CD4-positive, alpha-beta T cell (primary cell): ENCODE measurements around the gene FRMD8. TPM values are rescaled to one million over a fixed set of nuclear protein-coding genes. Genes with fewer than 3 reads are reported as not detected.

Experiments
- ATAC-seq: fragments of 200-7000 bp; cut with Tn5 transposase; one replicate; pipeline ENCODE4 v1.10.0; 2022; ENCODE audit warnings: mild to moderate bottlenecking; ENCODE audit not compliant: poor library complexity
- CTCF ChIA-PET: fragments of 350-600 bp; sonication (Branson Sonifier 250); formaldehyde crosslinking; loops from one replicate; lab custom pipeline; 2021; ENCODE audit warnings: antibody characterized with exemption, inconsistent platforms; lab: Charles Lee
- POLR2A ChIA-PET: fragments of 350-600 bp; sonication (Branson Sonifier 250); formaldehyde crosslinking; loops from one replicate; lab custom pipeline; 2021; ENCODE audit warnings: antibody characterized with exemption, inconsistent platforms; lab: Charles Lee
- DNase-seq, 14 experiments: peaks; one replicate each; pipeline ENCODE4 v3.0.0-alpha.2; 2013 to 2020; ENCODE audit warnings: mixed read lengths in 2 of 14
- H3K27ac ChIP-seq, 2 donors: one replicate each; pipeline versions ENCODE4 v1.5.1 to v1.7.0; 2013; ENCODE audit warnings: low read length in 2 of 2, low read depth in 1 of 2, mild to moderate bottlenecking in 1 of 2
- H3K27me3 ChIP-seq, 2 experiments: 1 replicate in 1 of 2; 2 replicates in 1 of 2; pipeline versions ENCODE4 v1.6.1 to v1.7.0; 2013; ENCODE audit warnings: low read length in 2 of 2, control low read depth in 1 of 2, mild to moderate bottlenecking in 1 of 2, moderate library complexity in 1 of 2; ENCODE audit not compliant: insufficient read depth in 2 of 2, control insufficient read depth in 1 of 2
- H3K36me3 ChIP-seq: one replicate; pipeline ENCODE4 v1.6.1; 2013; ENCODE audit warnings: low read length, control low read depth; ENCODE audit not compliant: insufficient read depth
- H3K4me1 ChIP-seq: one replicate; pipeline ENCODE4 v1.6.1; 2013; ENCODE audit warnings: low read length, control low read depth; ENCODE audit not compliant: insufficient read depth
- H3K4me3 ChIP-seq: one replicate; pipeline ENCODE4 v1.5.1; 2013; ENCODE audit warnings: mild to moderate bottlenecking, low read length, moderate library complexity
- H3K9me3 ChIP-seq, 2 experiments: 1 replicate in 1 of 2; 2 replicates in 1 of 2; pipeline versions ENCODE4 v1.6.1 to v1.7.0; 2013; ENCODE audit warnings: low read length in 2 of 2, mild to moderate bottlenecking in 2 of 2, control low read depth in 1 of 2, moderate library complexity in 1 of 2; ENCODE audit not compliant: control insufficient read depth in 1 of 2, insufficient read depth in 1 of 2
- H3K27ac Mint-ChIP-seq: one replicate; pipeline ENCODE4 v1.8.0; 2020; ENCODE audit warnings: mixed read lengths
- H3K27me3 Mint-ChIP-seq: one replicate; pipeline ENCODE4 v1.8.0; 2021; ENCODE audit warnings: mixed read lengths
- H3K36me3 Mint-ChIP-seq: one replicate; pipeline ENCODE4 v1.8.0; 2021; ENCODE audit warnings: low read depth, mixed read lengths
- H3K4me1 Mint-ChIP-seq: one replicate; pipeline ENCODE4 v1.8.0; 2021; ENCODE audit warnings: low read depth, mixed read lengths
- H3K4me3 Mint-ChIP-seq: one replicate; pipeline ENCODE4 v1.8.0; 2020; ENCODE audit warnings: mild to moderate bottlenecking, mixed read lengths
- H3K9me3 Mint-ChIP-seq: one replicate; pipeline ENCODE4 v1.8.0; 2020; ENCODE audit warnings: mixed read lengths
- CTCF ChIP-seq: fragments of 200-600 bp; IDR thresholded peaks from one replicate; pipeline ENCODE4 v1.8.0; 2022; ENCODE audit warnings: antibody characterized with exemption, mild to moderate bottlenecking
- intact Hi-C, 2 experiments: fragments of 100-400 bp; cut with DNase I in 1 of 2; cut with micrococcal nuclease in 1 of 2; formaldehyde crosslinking; loops; one replicate each; pipeline versions ENCODE4 v1.15.1 to v1.9.0; 2023 to 2025; cut with DNase I, micrococcal nuclease
- total RNA-seq, 174 experiments: library from RNA in 2 of 174; stranded (reverse) in 2 of 174; gene quantifications; one replicate each; pipeline ENCODE4 v1.2.3 and lab custom pipeline; 2021 to 2026

The FRMD8 gene
- total RNA-seq, 2 experiments from 2014 or later = 19.4 to 25.3 TPM

- H3K36me3 Mint-ChIP-seq = peaks cover 22% of the 10 kb centered on the region
- no peaks in the 10 kb centered on the region for H3K27me3 Mint-ChIP-seq
- Histone ChIP-seq H3K27me3 (no peaks in the 10 kb centered on the region), H3K36me3 (peaks cover 19% of the 10 kb centered on the region), H3K9me3 (no peaks in the 10 kb centered on the region), H3K4me3 (no peak overlapping the region), H3K27ac (no peak overlapping the region), H3K4me1 (peaks cover 45% of the 10 kb centered on the region)
- peaks cover 30% of the 10 kb centered on the region for H3K4me1 Mint-ChIP-seq
- POLR2A ChIA-PET = interaction anchor here (13.2 to 14.4 kb wide), 2 partner anchors 41 to 124 kb away, joined by 225 to 350 read pairs; partner anchors contain the start of genes MALAT1 and NEAT1
- intact Hi-C loops = no loop called here
- H3K4me3 Mint-ChIP-seq = no peak overlapping the region
- DNase-seq (no peak), ATAC-seq (no peak)
- H3K27ac Mint-ChIP-seq = peak overlapping the region; percentile 44
- CTCF ChIA-PET = interaction anchor here (0.6 kb wide), 1 partner anchor 278 kb away, joined by 4 read pairs; no protein-coding TSS in a partner anchor
- TF ChIP-seq CTCF = no peak
- no peaks in the 10 kb centered on the region for H3K9me3 Mint-ChIP-seq
These were observed 7.4 kb upstream of the FRMD8 start for GRCh38 chr11:65378928-65379638.

GRCh38 chr11:65379698-65380459, 6.6 kb upstream of the FRMD8 start:
- CTCF ChIA-PET = interaction anchor here (0.6 kb wide), 1 partner anchor 279 kb away, joined by 4 read pairs; no protein-coding TSS in a partner anchor
- peaks cover 38% of the 10 kb centered on the region for H3K4me1 Mint-ChIP-seq
- peaks cover 22% of the 10 kb centered on the region for H3K36me3 Mint-ChIP-seq
- Histone ChIP-seq H3K4me3 (no peak overlapping the region), H3K9me3 (no peaks in the 10 kb centered on the region), H3K27me3 (no peaks in the 10 kb centered on the region), H3K36me3 (peaks cover 19% of the 10 kb centered on the region), H3K27ac (no peak overlapping the region), H3K4me1 (peaks cover 53% of the 10 kb centered on the region)
- POLR2A ChIA-PET = interaction anchor here (2.0 to 14.4 kb wide), 3 partner anchors 40 to 124 kb away, joined by 7 to 350 read pairs (median 225); partner anchors contain the start of genes DPF2, MALAT1 and NEAT1
- no peak for TF ChIP-seq CTCF
- intact Hi-C loops = no loop called here
- peak overlapping the region; percentile 66 for H3K4me3 Mint-ChIP-seq
- H3K27me3 Mint-ChIP-seq = no peaks in the 10 kb centered on the region
- DNase-seq = no peak
- H3K27ac Mint-ChIP-seq = peak overlapping the region; percentile 98
- no peaks in the 10 kb centered on the region for H3K9me3 Mint-ChIP-seq
- no peak for ATAC-seq

GRCh38 chr11:65380460-65381119, 5.8 kb upstream of the FRMD8 start:
- intact Hi-C loops = no loop called here
- Mint-ChIP-seq H3K27ac (peak overlapping the region; percentile 98), H3K4me1 (peaks cover 45% of the 10 kb centered on the region), H3K36me3 (peaks cover 22% of the 10 kb centered on the region), H3K4me3 (peak overlapping the region; percentile 66), H3K27me3 (no peaks in the 10 kb centered on the region), H3K9me3 (no peaks in the 10 kb centered on the region)
- peaks cover 60% of the 10 kb centered on the region for H3K4me1 ChIP-seq
- no peak overlapping the region for H3K4me3 ChIP-seq
- H3K27ac ChIP-seq = peak overlapping the region in 1 of 2 donors; percentile 94
- ChIA-PET CTCF (interaction anchor here (2.0 kb wide), 1 partner anchor 52 kb away, joined by 7 read pairs; no protein-coding TSS in a partner anchor), POLR2A (interaction anchor here (1.8 to 14.4 kb wide), 4 partner anchors 40 to 123 kb away, joined by 7 to 350 read pairs (median 117); partner anchors contain the start of genes DPF2, MALAT1 and NEAT1)
- no peak for ATAC-seq
- H3K27me3 ChIP-seq = no peaks in the 10 kb centered on the region
- peaks cover 16% of the 10 kb centered on the region for H3K36me3 ChIP-seq
- H3K9me3 ChIP-seq = no peaks in the 10 kb centered on the region
- no peak for TF ChIP-seq CTCF
- DNase-seq = no peak
